Neural cell (in vitro differentiated cells): ENCODE data around the gene IL12RB2. TPM values are rescaled to one million over a fixed set of nuclear protein-coding genes. Genes with fewer than 3 reads are reported as not detected.
"Not testable (repeated sequence)": the region's sequence is repeated elsewhere in the genome, so short reads cannot be mapped to it uniquely, and the experiment has no call there.

Source experiments
- H2AFZ ChIP-seq: fragments of 200-600, 300-800 bp; sonication (generic), shearing (Covaris generic); 2 replicates; pipeline ENCODE4 v1.6.0; 2014; ENCODE audit warnings: low read depth, mild to moderate bottlenecking, antibody characterized with exemption, low read length, moderate library complexity
- H3F3A ChIP-seq: fragments of 200-600 bp; shearing (Covaris generic); 2 replicates; pipeline ENCODE4 v1.6.1; 2016; ENCODE audit warnings: mild to moderate bottlenecking, moderate library complexity, mixed read lengths, antibody characterized with exemption, low read length; ENCODE audit not compliant: insufficient read depth, poor library complexity, severe bottlenecking
- H3K27ac ChIP-seq: fragments of 200-600, 300-800 bp; sonication (generic), shearing (Covaris generic); 2 replicates; pipeline ENCODE4 v1.5.1; 2014; ENCODE audit warnings: mild to moderate bottlenecking, low read length, moderate library complexity
- H3K27me3 ChIP-seq: fragments of 300-800, 200-600 bp; sonication (generic), shearing (Covaris generic); 2 replicates; pipeline ENCODE4 v1.6.0; 2014; ENCODE audit warnings: mild to moderate bottlenecking, low read depth, low read length, moderate library complexity; ENCODE audit not compliant: insufficient read depth
- H3K36me3 ChIP-seq: fragments of 300-800, 200-600 bp; sonication (generic), shearing (Covaris generic); 2 replicates; pipeline ENCODE4 v1.5.1; 2014; ENCODE audit warnings: mild to moderate bottlenecking, antibody characterized with exemption, low read length, moderate library complexity; ENCODE audit not compliant: insufficient read depth
- H3K4me2 ChIP-seq: fragments of 300-800, 200-600 bp; sonication (generic), shearing (Covaris generic); 2 replicates; pipeline ENCODE4 v1.6.0; 2014; ENCODE audit warnings: mild to moderate bottlenecking, low read length
- H3K4me3 ChIP-seq: fragments of 300-800, 200-600 bp; sonication (generic), shearing (Covaris generic); 2 replicates; pipeline ENCODE4 v1.5.1; 2014; ENCODE audit warnings: mild to moderate bottlenecking, low read length, moderate library complexity
- H3K79me2 ChIP-seq: fragments of 200-600 bp; shearing (Covaris generic); replicated peaks from 2 replicates; pipeline ENCODE4 v1.6.0; 2014; ENCODE audit warnings: mild to moderate bottlenecking, low read length, moderate library complexity; ENCODE audit not compliant: insufficient read depth
- H3K9ac ChIP-seq: fragments of 300-800, 200-600 bp; sonication (generic), shearing (Covaris generic); 2 replicates; pipeline ENCODE4 v1.6.1; 2016; ENCODE audit warnings: mild to moderate bottlenecking, low read length, mixed read lengths
- H3K9me2 ChIP-seq: fragments of 200-600 bp; shearing (Covaris generic); 2 replicates; pipeline ENCODE4 v1.6.1; 2016; ENCODE audit warnings: mild to moderate bottlenecking, low read length, mixed read lengths; ENCODE audit not compliant: insufficient read depth
- H3K9me3 ChIP-seq: fragments of 200-600, 300-800 bp; sonication (generic), shearing (Covaris generic); 2 replicates; pipeline ENCODE4 v1.6.1; 2016; ENCODE audit warnings: mild to moderate bottlenecking, mixed run types, low read length, moderate library complexity, mixed read lengths
- H4K20me1 ChIP-seq: fragments of 200-600 bp; shearing (Covaris generic); 2 replicates; pipeline ENCODE4 v1.6.1; 2016; ENCODE audit warnings: mild to moderate bottlenecking, mixed run types; ENCODE audit not compliant: insufficient read depth
- CTCF ChIP-seq: fragments of 450-650 bp; IDR thresholded peaks from 2 replicates; pipeline ENCODE4 v1.5.1; 2014; ENCODE audit warnings: antibody characterized with exemption, mild to moderate bottlenecking, moderate library complexity; ENCODE audit not compliant: poor library complexity, severe bottlenecking
- EP300 ChIP-seq: fragments of 450-650 bp; conservative IDR thresholded peaks from 2 replicates; pipeline ENCODE4 v1.6.1; 2014; ENCODE audit warnings: antibody characterized with exemption, mild to moderate bottlenecking, moderate library complexity; ENCODE audit not compliant: poor library complexity, severe bottlenecking
- EZH2 ChIP-seq: fragments of 200-600, 300-800 bp; shearing (Covaris generic), sonication (generic); IDR thresholded peaks from 2 replicates; pipeline ENCODE4 v1.6.1; 2014; ENCODE audit warnings: antibody characterized with exemption, low read length, borderline replicate concordance, mild to moderate bottlenecking; ENCODE audit not compliant: insufficient read depth, poor library complexity, severe bottlenecking
- MXI1 ChIP-seq: fragments of 450-650 bp; conservative IDR thresholded peaks from 2 replicates; pipeline ENCODE4 v1.6.1; 2014; ENCODE audit warnings: antibody characterized with exemption, mild to moderate bottlenecking; ENCODE audit not compliant: poor library complexity, severe bottlenecking
- POLR2AphosphoS5 ChIP-seq: IDR thresholded peaks from 2 replicates; pipeline ENCODE4 v1.6.1; 2012
- RAD21 ChIP-seq: fragments of 450-650 bp; conservative IDR thresholded peaks from 2 replicates; pipeline ENCODE4 v1.6.1; 2014; ENCODE audit warnings: antibody characterized with exemption, mild to moderate bottlenecking, moderate library complexity
- REST ChIP-seq: IDR thresholded peaks from 2 replicates; pipeline ENCODE4 v1.6.1; 2012; ENCODE audit warnings: borderline replicate concordance
- SMC3 ChIP-seq: fragments of 450-650 bp; conservative IDR thresholded peaks from 2 replicates; pipeline ENCODE4 v1.6.1; 2014; ENCODE audit warnings: antibody characterized with exemption, mild to moderate bottlenecking, moderate library complexity; ENCODE audit not compliant: poor library complexity
- TAF1 ChIP-seq: IDR thresholded peaks from 2 replicates; pipeline ENCODE4 v1.6.1; 2012; ENCODE audit warnings: low read depth
- polyA plus RNA-seq: library from polyadenylated mRNA; depleted of rRNA; stranded (reverse); fragments of >200 nt; gene quantifications from 2 replicates; pipeline ENCODE4 v1.2.3, GENCODE V29; 2014

The IL12RB2 gene
- polyA plus RNA-seq, 1 donor from 2014 or later = not detected

GRCh38 chr1:67414574-67414973, 106.9 kb downstream of the IL12RB2 start:
- Histone ChIP-seq H3K27ac (no peak overlapping the region), H3K4me2 (no peak overlapping the region), H3K9me3 (no peaks in the 10 kb centered on the region), H3F3A (no peaks in the 10 kb centered on the region), H2AFZ (no peak overlapping the region), H3K9ac (no peak overlapping the region), H3K9me2 (no peaks in the 10 kb centered on the region), H3K79me2 (peaks cover 15% of the 10 kb centered on the region), H3K4me3 (no peak overlapping the region), H3K27me3 (no peaks in the 10 kb centered on the region), H4K20me1 (no peaks in the 10 kb centered on the region), H3K36me3 (peaks cover 25% of the 10 kb centered on the region)
- TF ChIP-seq REST = no peak
- no peak for TF ChIP-seq CTCF
- TF ChIP-seq EP300 = no peak
- no peak for TF ChIP-seq EZH2
- TF ChIP-seq TAF1 = no peak
- TF ChIP-seq POLR2AphosphoS5 = no peak
- TF ChIP-seq MXI1 = no peak
- no peak for TF ChIP-seq SMC3
- TF ChIP-seq RAD21 = no peak

GRCh38 chr1:67415041-67415440, 107.4 kb downstream of the IL12RB2 start:
- Histone ChIP-seq H3K9me2 (no peaks in the 10 kb centered on the region), H3F3A (no peaks in the 10 kb centered on the region), H3K36me3 (peaks cover 25% of the 10 kb centered on the region), H3K79me2 (peaks cover 15% of the 10 kb centered on the region), H3K4me3 (no peak overlapping the region), H3K9me3 (no peaks in the 10 kb centered on the region), H3K9ac (no peak overlapping the region), H3K27ac (no peak overlapping the region), H2AFZ (no peak overlapping the region), H3K27me3 (no peaks in the 10 kb centered on the region), H4K20me1 (no peaks in the 10 kb centered on the region), H3K4me2 (no peak overlapping the region)
- no peak for TF ChIP-seq EZH2
- no peak for TF ChIP-seq CTCF
- TF ChIP-seq SMC3 = no peak
- TF ChIP-seq POLR2AphosphoS5 = no peak
- no peak for TF ChIP-seq TAF1
- no peak for TF ChIP-seq MXI1
- TF ChIP-seq REST = no peak
- TF ChIP-seq RAD21 = no peak
- TF ChIP-seq EP300 = no peak

- not testable (repeated sequence) for H3F3A ChIP-seq, H3K4me3 ChIP-seq, H3K4me2 ChIP-seq, H3K9me3 ChIP-seq, H4K20me1 ChIP-seq, H3K27me3 ChIP-seq, H2AFZ ChIP-seq, H3K9ac ChIP-seq, H3K27ac ChIP-seq, H3K9me2 ChIP-seq
- Histone ChIP-seq H3K79me2 (peaks cover 23% of the 10 kb centered on the region), H3K36me3 (peaks cover 29% of the 10 kb centered on the region)
Measured at GRCh38 chr1:67417733-67418132, 110.1 kb downstream of the IL12RB2 start.
